Right cardiac atrium (tissue), 5 donors: ENCODE data around the gene TKTL1. TPM values are rescaled to one million over a fixed set of nuclear protein-coding genes. Genes with fewer than 3 reads are reported as not detected.

ENCODE experiments used
- ATAC-seq, 2 donors: fragments of 200-7000 bp; cut with Tn5 transposase; one replicate each; pipeline versions ENCODE4 v1.8.0 to v1.9.1; 2020; ENCODE audit warnings: moderate library complexity in 2 of 2, mild to moderate bottlenecking in 1 of 2
- DNase-seq, 3 donors: peaks; one replicate each; pipeline ENCODE4 v3.0.0-alpha.2; 2020
- H3K27ac ChIP-seq: one replicate; pipeline ENCODE4 v1.5.1; 2013; ENCODE audit warnings: mild to moderate bottlenecking, low read length, control low read depth, moderate library complexity
- H3K27me3 ChIP-seq: one replicate; pipeline ENCODE4 v1.6.1; 2013; ENCODE audit not compliant: control insufficient read depth, insufficient read depth
- H3K4me1 ChIP-seq: one replicate; pipeline ENCODE4 v1.6.1; 2013; ENCODE audit warnings: low read length; ENCODE audit not compliant: control insufficient read depth, insufficient read depth
- H3K4me3 ChIP-seq: one replicate; pipeline ENCODE4 v1.5.1; 2013; ENCODE audit warnings: low read length, control low read depth
- H3K9me3 ChIP-seq: one replicate; pipeline ENCODE4 v1.6.1; 2013; ENCODE audit warnings: low read length; ENCODE audit not compliant: control insufficient read depth
- WGBS: extraction: QIAGEN DNeasy Blood & Tissue Kit; methylation state at CpG from one replicate; pipeline ENCODE4 v1.1.7; 2013; 5-methylcytosine and 5-hydroxymethylcytosine counted together
- intact Hi-C, 4 donors: fragments of 100-400 bp; cut with DNase I; formaldehyde crosslinking; loops; one replicate each; pipeline versions ENCODE4 v1.11.0 to v1.14.0; 2022 to 2023
- polyA plus RNA-seq: library from polyadenylated mRNA; stranded (reverse); fragments of 200-250 nt; gene quantifications from one replicate; pipeline ENCODE4 v1.2.3, GENCODE V29; 2013
- total RNA-seq, 4 donors: library from RNA; stranded (reverse); fragmentation: NEBNext Ultra II Directional; extraction: Animal tissue kit (Norgen Biotek cat#: 25700); gene quantifications; one replicate each; pipeline ENCODE4 v1.2.1, GENCODE V29; 2021
- donor health status: healthy with polysubstance abuse.
- donor health status: DM: no; HTN: yes; CAD: no.
- donor health status: DM: no; HTN: no; CAD: no.
- donor health status: DM: no; HTN: yes; CAD: no; lungs with severe emphysema.
- donor health status: DM: yes; HTN: yes; CAD: no.

The TKTL1 gene
- total and polyA plus RNA-seq, 5 donors, result 5.5 to 11.9 (median 8.6) TPM

GRCh38 chrX:154310616-154311536 lies 15.3 kb downstream of the TKTL1 start:
- ATAC-seq (no peak), DNase-seq (no peak)
- WGBS, result 79% methylated on average over 19 of the region's 19 CpGs
- intact Hi-C loops, result no loop called here
- no peaks in the 10 kb centered on the region for H3K27me3 ChIP-seq
- no peak overlapping the region for H3K4me3 ChIP-seq
- H3K9me3 ChIP-seq, result no peaks in the 10 kb centered on the region
- H3K27ac ChIP-seq, result no peak overlapping the region
- peaks cover 2% of the 10 kb centered on the region for H3K4me1 ChIP-seq

DNA sequence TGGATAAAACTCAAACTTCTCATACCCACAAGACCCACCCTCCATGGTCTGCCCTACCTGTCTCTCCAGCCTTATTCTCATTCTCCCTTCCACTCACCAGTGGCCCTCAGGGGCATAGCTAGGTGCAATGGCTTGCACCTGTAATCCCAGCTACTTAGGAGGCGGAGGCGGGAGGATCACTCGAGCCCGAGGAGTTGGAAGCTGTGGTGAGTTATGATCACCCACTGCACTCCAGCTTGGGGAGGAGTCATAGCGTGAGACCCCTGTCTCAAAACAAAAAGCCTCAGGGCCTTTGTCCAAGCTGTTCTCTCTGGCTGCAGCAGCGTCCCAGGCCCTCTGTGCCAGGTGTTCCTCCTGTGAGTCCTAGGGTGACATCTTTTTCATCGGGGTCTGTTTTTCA lies 16.5 kb downstream of the TKTL1 start:
- no peak for ATAC-seq

DNA sequence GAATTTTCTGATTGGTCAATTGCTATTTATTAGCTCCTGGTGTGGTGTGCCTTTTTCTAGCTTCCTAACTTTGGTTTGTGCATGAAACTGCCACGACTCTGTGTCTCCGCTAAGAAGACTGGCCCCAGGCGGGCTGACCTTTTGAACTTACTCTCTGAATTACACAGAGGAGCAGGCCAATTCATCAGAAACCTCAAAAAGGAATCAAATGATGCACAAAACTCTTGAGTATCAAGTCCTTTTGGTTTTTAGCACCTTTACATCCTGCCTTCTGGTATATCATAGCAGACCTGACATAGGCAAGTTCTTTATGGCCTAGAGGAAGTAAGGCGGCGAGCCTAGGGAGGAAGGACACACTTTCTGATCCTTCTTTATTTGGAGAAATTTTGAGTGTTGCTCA lies 17.6 kb downstream of the TKTL1 start:
- no peak overlapping the region for H3K4me3 ChIP-seq
- no peak for DNase-seq
- H3K4me1 ChIP-seq, result peaks cover 2% of the 10 kb centered on the region
- intact Hi-C loops, result no loop called here
- WGBS, result 83% methylated on average over 5 of the region's 5 CpGs
- ATAC-seq, result no peak
- H3K9me3 ChIP-seq, result no peaks in the 10 kb centered on the region
- H3K27me3 ChIP-seq, result no peaks in the 10 kb centered on the region
- H3K27ac ChIP-seq, result no peak overlapping the region

More for the DNA sequence above, 16.5 kb downstream of the TKTL1 start:
- Histone ChIP-seq H3K9me3 (no peaks in the 10 kb centered on the region), H3K4me1 (peaks cover 2% of the 10 kb centered on the region), H3K27ac (no peak overlapping the region), H3K27me3 (no peaks in the 10 kb centered on the region), H3K4me3 (no peak overlapping the region)
- 97% methylated on average over 7 of the region's 7 CpGs for WGBS
- no peak for DNase-seq
- intact Hi-C loops, result no loop called here

- no peak for ATAC-seq
- intact Hi-C loops, result no loop called here
- H3K4me3 ChIP-seq, result no peak overlapping the region
- 94% methylated on average over 3 of the region's 3 CpGs for WGBS
- H3K9me3 ChIP-seq, result no peaks in the 10 kb centered on the region
- no peak for DNase-seq
- no peak overlapping the region for H3K27ac ChIP-seq
- H3K27me3 ChIP-seq, result no peaks in the 10 kb centered on the region
- no peaks in the 10 kb centered on the region for H3K4me1 ChIP-seq
Measured at GRCh38 chrX:154315416-154315815, 19.8 kb downstream of the TKTL1 start.

GRCh38 chrX:154317391-154317995 lies 21.9 kb downstream of the TKTL1 start:
- no peak overlapping the region for H3K27ac ChIP-seq
- H3K4me3 ChIP-seq, result no peak overlapping the region
- DNase-seq (no peak), ATAC-seq (peak; percentile 45 to 54)
- H3K9me3 ChIP-seq, result no peaks in the 10 kb centered on the region
- intact Hi-C loops, result no loop called here
- H3K27me3 ChIP-seq, result no peaks in the 10 kb centered on the region
- H3K4me1 ChIP-seq, result no peaks in the 10 kb centered on the region
- WGBS, result 11% methylated on average over 7 of the region's 7 CpGs

DNA sequence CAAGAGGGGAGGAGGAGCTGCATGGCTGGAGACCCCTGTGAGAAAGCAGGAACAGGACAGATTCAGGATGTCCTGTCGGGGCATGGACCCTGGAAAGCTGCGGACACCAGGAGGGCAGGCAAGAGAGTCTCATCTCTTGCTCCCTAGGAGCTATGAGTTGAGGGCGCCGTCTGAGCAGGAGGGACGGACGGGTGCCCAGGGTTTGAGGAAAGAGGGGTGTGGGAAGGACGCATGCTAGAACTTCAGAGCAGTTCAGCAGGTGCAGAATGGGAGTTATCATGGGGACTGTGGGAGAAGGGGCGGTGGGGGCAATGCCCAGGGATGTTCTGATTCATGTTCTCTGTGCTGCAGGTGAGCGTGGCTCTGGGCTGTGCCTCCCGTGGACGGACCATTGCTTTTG lies 24.8 kb downstream of the TKTL1 start:
- H3K9me3 ChIP-seq, result no peaks in the 10 kb centered on the region
- H3K4me3 ChIP-seq, result no peak overlapping the region
- no peak overlapping the region for H3K27ac ChIP-seq
- ATAC-seq (no peak), DNase-seq (no peak)
- H3K4me1 ChIP-seq, result peaks cover 2% of the 10 kb centered on the region
- intact Hi-C loops, result no loop called here
- 93% methylated on average over 11 of the region's 11 CpGs for WGBS
- no peaks in the 10 kb centered on the region for H3K27me3 ChIP-seq

DNA sequence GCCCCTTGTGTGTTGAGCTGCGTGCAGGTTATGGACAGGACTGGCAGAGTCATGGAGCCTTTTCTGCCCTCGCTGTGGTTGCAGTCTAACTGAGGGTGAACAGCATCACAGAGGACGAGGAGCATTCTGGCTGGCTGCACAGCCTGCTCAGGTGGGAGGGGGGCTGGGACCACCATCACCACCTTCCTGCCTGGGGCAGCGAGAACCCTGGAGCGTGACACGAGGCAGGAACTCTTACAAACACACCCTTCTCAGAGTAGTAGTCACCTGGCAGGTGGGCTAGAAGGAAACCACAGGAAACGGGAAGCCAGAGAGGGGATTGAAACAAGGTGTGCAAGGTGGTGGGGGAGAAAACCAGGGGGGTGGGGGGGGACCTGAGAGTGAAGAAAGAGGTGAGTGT lies 25.6 kb downstream of the TKTL1 start:
- ATAC-seq (no peak), DNase-seq (no peak)
- peaks cover 2% of the 10 kb centered on the region for H3K4me1 ChIP-seq
- intact Hi-C loops, result no loop called here
- no peak overlapping the region for H3K4me3 ChIP-seq
- no peak overlapping the region for H3K27ac ChIP-seq
- H3K27me3 ChIP-seq, result no peaks in the 10 kb centered on the region
- WGBS, result 82% methylated on average over 7 of the region's 7 CpGs
- H3K9me3 ChIP-seq, result no peaks in the 10 kb centered on the region

GRCh38 chrX:154321594-154321993 lies 26.0 kb downstream of the TKTL1 start:
- 50% methylated on average over 10 of the region's 10 CpGs for WGBS
- intact Hi-C loops, result no loop called here
- peaks cover 2% of the 10 kb centered on the region for H3K4me1 ChIP-seq
- no peak overlapping the region for H3K27ac ChIP-seq
- H3K27me3 ChIP-seq, result no peaks in the 10 kb centered on the region
- no peaks in the 10 kb centered on the region for H3K9me3 ChIP-seq
- no peak for DNase-seq
- no peak overlapping the region for H3K4me3 ChIP-seq
- peak in 1 of 2 donors; percentile 63 for ATAC-seq

DNA sequence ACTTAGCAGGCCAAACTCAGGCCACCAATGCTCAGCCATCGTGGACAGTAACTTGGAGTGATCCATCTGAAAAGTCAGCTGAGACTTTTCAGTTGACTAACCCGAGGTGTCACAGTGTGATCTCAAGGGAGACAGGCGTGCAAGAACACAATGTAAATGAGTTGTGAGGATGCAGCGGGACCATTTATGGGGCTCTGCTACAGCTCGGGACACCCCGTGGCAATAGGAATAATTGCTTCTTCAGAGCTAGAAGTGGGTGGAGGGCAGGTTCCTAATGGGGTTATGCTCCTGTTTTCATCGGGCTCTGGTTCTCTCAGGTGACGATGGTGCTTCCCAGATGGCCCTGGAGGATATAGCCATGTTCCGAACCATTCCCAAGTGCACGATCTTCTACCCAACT lies 27.3 kb downstream of the TKTL1 start:
- Histone ChIP-seq H3K4me3 (no peak overlapping the region), H3K27me3 (no peaks in the 10 kb centered on the region), H3K4me1 (peaks cover 4% of the 10 kb centered on the region), H3K27ac (no peak overlapping the region), H3K9me3 (no peaks in the 10 kb centered on the region)
- ATAC-seq, result no peak
- no peak for DNase-seq
- whole genome bisulfite sequencing, result 82% methylated on average over 10 of the region's 10 CpGs
- intact Hi-C loops, result no loop called here

GRCh38 chrX:154323537-154323936 lies 27.9 kb downstream of the TKTL1 start:
- Histone ChIP-seq H3K27ac (no peak overlapping the region), H3K9me3 (no peaks in the 10 kb centered on the region), H3K4me3 (no peak overlapping the region), H3K27me3 (no peaks in the 10 kb centered on the region), H3K4me1 (peaks cover 4% of the 10 kb centered on the region)
- 71% methylated on average over 7 of the region's 7 CpGs for WGBS
- intact Hi-C loops, result no loop called here
- DNase-seq (no peak), ATAC-seq (no peak)

- Histone ChIP-seq H3K9me3 (no peaks in the 10 kb centered on the region), H3K4me1 (peaks cover 4% of the 10 kb centered on the region), H3K27ac (no peak overlapping the region), H3K4me3 (no peak overlapping the region), H3K27me3 (no peaks in the 10 kb centered on the region)
- intact Hi-C loops, result no loop called here
- ATAC-seq, result peak; percentile 40 to 58
- 46% methylated on average over 8 of the region's 8 CpGs for WGBS
- DNase-seq, result no peak
Measured at GRCh38 chrX:154325541-154325940, 29.9 kb downstream of the TKTL1 start.
